Thyroid gland (tissue), 4 donors: Measurements from ENCODE around the gene TM9SF4.
"Not testable (repeated sequence)": the region's sequence is repeated elsewhere in the genome, so short reads cannot be mapped to it uniquely, and the experiment has no call there.

Source experiments
- POLR2A ChIP-seq, 2 donors: fragments of 450-650 bp; IDR thresholded peaks; one replicate each; pipeline ENCODE4 v1.6.1; 2017; ENCODE audit warnings: antibody characterized with exemption in 2 of 2, mild to moderate bottlenecking in 2 of 2, moderate library complexity in 1 of 2
- TF ChIP-seq, protein P1 (sequence below), 6 experiments: fragments of 200-600 bp in 3 of 6; fragments of 450-650 bp in 3 of 6; sonication (generic) in 3 of 6; IDR thresholded peaks; one replicate each; pipeline ENCODE4 v1.5.1; 2016 to 2019; ENCODE audit warnings: antibody characterized with exemption in 6 of 6, mild to moderate bottlenecking in 2 of 6, inconsistent platforms in 1 of 6, moderate library complexity in 1 of 6

DNA sequence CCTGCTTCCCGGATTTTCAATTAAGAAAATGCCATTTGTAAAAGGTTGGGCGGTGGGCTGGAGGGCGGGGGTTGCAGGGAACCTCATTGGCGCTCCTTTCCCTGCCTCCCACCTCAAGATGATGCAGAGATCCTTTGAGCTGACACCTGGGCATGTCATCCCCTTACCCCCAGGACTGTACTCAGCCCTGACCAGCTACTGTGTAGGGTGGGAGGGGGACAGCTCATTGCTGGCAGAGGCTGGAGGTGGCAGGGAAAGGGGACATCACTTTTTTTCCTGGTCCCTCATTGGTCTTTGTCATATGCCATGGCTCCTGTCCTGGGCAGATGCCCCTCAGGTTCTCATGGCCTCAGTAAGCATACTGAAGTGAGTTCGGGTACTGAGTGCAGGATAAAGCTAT lies 83.8 kb downstream of the TM9SF4 start:
- TF ChIP-seq, protein P1, sequence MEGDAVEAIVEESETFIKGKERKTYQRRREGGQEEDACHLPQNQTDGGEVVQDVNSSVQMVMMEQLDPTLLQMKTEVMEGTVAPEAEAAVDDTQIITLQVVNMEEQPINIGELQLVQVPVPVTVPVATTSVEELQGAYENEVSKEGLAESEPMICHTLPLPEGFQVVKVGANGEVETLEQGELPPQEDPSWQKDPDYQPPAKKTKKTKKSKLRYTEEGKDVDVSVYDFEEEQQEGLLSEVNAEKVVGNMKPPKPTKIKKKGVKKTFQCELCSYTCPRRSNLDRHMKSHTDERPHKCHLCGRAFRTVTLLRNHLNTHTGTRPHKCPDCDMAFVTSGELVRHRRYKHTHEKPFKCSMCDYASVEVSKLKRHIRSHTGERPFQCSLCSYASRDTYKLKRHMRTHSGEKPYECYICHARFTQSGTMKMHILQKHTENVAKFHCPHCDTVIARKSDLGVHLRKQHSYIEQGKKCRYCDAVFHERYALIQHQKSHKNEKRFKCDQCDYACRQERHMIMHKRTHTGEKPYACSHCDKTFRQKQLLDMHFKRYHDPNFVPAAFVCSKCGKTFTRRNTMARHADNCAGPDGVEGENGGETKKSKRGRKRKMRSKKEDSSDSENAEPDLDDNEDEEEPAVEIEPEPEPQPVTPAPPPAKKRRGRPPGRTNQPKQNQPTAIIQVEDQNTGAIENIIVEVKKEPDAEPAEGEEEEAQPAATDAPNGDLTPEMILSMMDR (IDR thresholded peaks at IDR 0.05) = not testable (repeated sequence)
- not testable (repeated sequence) for TF ChIP-seq POLR2A (IDR thresholded peaks at IDR 0.05)
